ENCODE data around the gene CARHSP1. TPM values are rescaled to one million over a fixed set of nuclear protein-coding genes. Genes with fewer than 3 reads are reported as not detected.
"Not testable (repeated sequence)": the region's sequence is repeated elsewhere in the genome, so short reads cannot be mapped to it uniquely, and the experiment has no call there.

The CARHSP1 gene
- total RNA-seq, 1 donor from 2014 or later = 118 TPM

GRCh38 chr16:8816967-8817655 is 51.7 kb downstream of the CARHSP1 start:
- Histone ChIP-seq H3K4me1 (ENCODE audit: control insufficient read depth in 3 of 3, insufficient read depth in 3 of 3, low read length in 3 of 3) (no peaks in the 10 kb centered on the region), H3K27me3 (ENCODE audit: control insufficient read depth in 3 of 3, insufficient read depth in 3 of 3, low read length in 3 of 3) (no peaks in the 10 kb centered on the region), H3K4me3 (ENCODE audit: low read length in 3 of 3) (no peak overlapping the region), H3K36me3 (ENCODE audit: control insufficient read depth in 3 of 3, insufficient read depth in 3 of 3, low read length in 3 of 3) (peaks cover 40 to 56% (median 44%) of the 10 kb centered on the region in 3 donors), H3K9ac (ENCODE audit: low read depth in 1 of 3, low read length in 3 of 3) (no peak overlapping the region), H3K27ac (ENCODE audit: low read depth, low read length) (no peak overlapping the region), H3K9me3 (ENCODE audit: control insufficient read depth in 3 of 3, low read length in 3 of 3) (no peaks in the 10 kb centered on the region)

GRCh38 chr16:8814095-8814806 is 54.6 kb downstream of the CARHSP1 start:
- no peaks in the 10 kb centered on the region for H3K9me3 ChIP-seq (ENCODE audit: control insufficient read depth in 3 of 3, low read length in 3 of 3)
- H3K36me3 ChIP-seq (ENCODE audit: control insufficient read depth in 3 of 3, insufficient read depth in 3 of 3, low read length in 3 of 3) = peaks cover 43 to 60% (median 56%) of the 10 kb centered on the region in 3 donors
- H3K9ac ChIP-seq (ENCODE audit: low read depth in 1 of 3, low read length in 3 of 3) = no peak overlapping the region

GRCh38 chr16:8812162-8812843 is 56.5 kb downstream of the CARHSP1 start:
- H3K4me3 ChIP-seq (ENCODE audit: low read length in 3 of 3) = no peak overlapping the region
- no peak overlapping the region for H3K27ac ChIP-seq (ENCODE audit: low read depth, low read length)
- no peaks in the 10 kb centered on the region for H3K27me3 ChIP-seq (ENCODE audit: control insufficient read depth in 3 of 3, insufficient read depth in 3 of 3, low read length in 3 of 3)
- no peaks in the 10 kb centered on the region for H3K4me1 ChIP-seq (ENCODE audit: control insufficient read depth in 3 of 3, insufficient read depth in 3 of 3, low read length in 3 of 3)
- H3K9me3 ChIP-seq (ENCODE audit: control insufficient read depth in 3 of 3, low read length in 3 of 3) = no peaks in the 10 kb centered on the region
- H3K36me3 ChIP-seq (ENCODE audit: control insufficient read depth in 3 of 3, insufficient read depth in 3 of 3, low read length in 3 of 3) = peaks cover 48 to 66% (median 65%) of the 10 kb centered on the region in 3 donors
- H3K9ac ChIP-seq (ENCODE audit: low read depth in 1 of 3, low read length in 3 of 3) = no peak overlapping the region

More at GRCh38 chr16:8814095-8814806, 54.6 kb downstream of the CARHSP1 start:
- no peaks in the 10 kb centered on the region for H3K4me1 ChIP-seq (ENCODE audit: control insufficient read depth in 3 of 3, insufficient read depth in 3 of 3, low read length in 3 of 3)
- no peaks in the 10 kb centered on the region for H3K27me3 ChIP-seq (ENCODE audit: control insufficient read depth in 3 of 3, insufficient read depth in 3 of 3, low read length in 3 of 3)
- H3K4me3 ChIP-seq (ENCODE audit: low read length in 3 of 3) = no peak overlapping the region
- H3K27ac ChIP-seq (ENCODE audit: low read depth, low read length) = no peak overlapping the region

GRCh38 chr16:8808613-8809353 is 60.0 kb downstream of the CARHSP1 start:
- H3K27ac ChIP-seq (ENCODE audit: low read depth, low read length) = no peak overlapping the region
- peaks cover 43 to 69% (median 67%) of the 10 kb centered on the region in 3 donors for H3K36me3 ChIP-seq (ENCODE audit: control insufficient read depth in 3 of 3, insufficient read depth in 3 of 3, low read length in 3 of 3)
- no peak overlapping the region for H3K4me3 ChIP-seq (ENCODE audit: low read length in 3 of 3)
- H3K27me3 ChIP-seq (ENCODE audit: control insufficient read depth in 3 of 3, insufficient read depth in 3 of 3, low read length in 3 of 3) = no peaks in the 10 kb centered on the region
- no peaks in the 10 kb centered on the region for H3K9me3 ChIP-seq (ENCODE audit: control insufficient read depth in 3 of 3, low read length in 3 of 3)
- no peaks in the 10 kb centered on the region for H3K4me1 ChIP-seq (ENCODE audit: control insufficient read depth in 3 of 3, insufficient read depth in 3 of 3, low read length in 3 of 3)
- no peak overlapping the region for H3K9ac ChIP-seq (ENCODE audit: low read depth in 1 of 3, low read length in 3 of 3)

GRCh38 chr16:8808009-8808408 is 60.8 kb downstream of the CARHSP1 start:
- no peaks in the 10 kb centered on the region for H3K4me1 ChIP-seq (ENCODE audit: control insufficient read depth in 3 of 3, insufficient read depth in 3 of 3, low read length in 3 of 3)
- no peak overlapping the region for H3K9ac ChIP-seq (ENCODE audit: low read depth in 1 of 3, low read length in 3 of 3)
- peaks cover 40 to 65% (median 64%) of the 10 kb centered on the region in 3 donors for H3K36me3 ChIP-seq (ENCODE audit: control insufficient read depth in 3 of 3, insufficient read depth in 3 of 3, low read length in 3 of 3)
- H3K27ac ChIP-seq (ENCODE audit: low read depth, low read length) = no peak overlapping the region
- no peaks in the 10 kb centered on the region for H3K27me3 ChIP-seq (ENCODE audit: control insufficient read depth in 3 of 3, insufficient read depth in 3 of 3, low read length in 3 of 3)
- no peak overlapping the region for H3K4me3 ChIP-seq (ENCODE audit: low read length in 3 of 3)
- no peaks in the 10 kb centered on the region for H3K9me3 ChIP-seq (ENCODE audit: control insufficient read depth in 3 of 3, low read length in 3 of 3)

GRCh38 chr16:8807189-8807588 is 61.6 kb downstream of the CARHSP1 start:
- Histone ChIP-seq H3K27me3 (ENCODE audit: control insufficient read depth in 3 of 3, insufficient read depth in 3 of 3, low read length in 3 of 3) (no peaks in the 10 kb centered on the region), H3K9ac (ENCODE audit: low read depth in 1 of 3, low read length in 3 of 3) (no peak overlapping the region), H3K27ac (ENCODE audit: low read depth, low read length) (no peak overlapping the region), H3K36me3 (ENCODE audit: control insufficient read depth in 3 of 3, insufficient read depth in 3 of 3, low read length in 3 of 3) (peaks cover 41 to 64% (median 63%) of the 10 kb centered on the region in 3 donors), H3K4me1 (ENCODE audit: control insufficient read depth in 3 of 3, insufficient read depth in 3 of 3, low read length in 3 of 3) (no peaks in the 10 kb centered on the region), H3K9me3 (ENCODE audit: control insufficient read depth in 3 of 3, low read length in 3 of 3) (no peaks in the 10 kb centered on the region), H3K4me3 (ENCODE audit: low read length in 3 of 3) (no peak overlapping the region)

- peaks cover 38 to 62% (median 61%) of the 10 kb centered on the region in 3 donors for H3K36me3 ChIP-seq (ENCODE audit: control insufficient read depth in 3 of 3, insufficient read depth in 3 of 3, low read length in 3 of 3)
- H3K27ac ChIP-seq (ENCODE audit: low read depth, low read length) = no peak overlapping the region
- no peaks in the 10 kb centered on the region for H3K27me3 ChIP-seq (ENCODE audit: control insufficient read depth in 3 of 3, insufficient read depth in 3 of 3, low read length in 3 of 3)
- H3K4me3 ChIP-seq (ENCODE audit: low read length in 3 of 3) = no peak overlapping the region
- H3K4me1 ChIP-seq (ENCODE audit: control insufficient read depth in 3 of 3, insufficient read depth in 3 of 3, low read length in 3 of 3) = no peaks in the 10 kb centered on the region
- H3K9me3 ChIP-seq (ENCODE audit: control insufficient read depth in 3 of 3, low read length in 3 of 3) = no peaks in the 10 kb centered on the region
- no peak overlapping the region for H3K9ac ChIP-seq (ENCODE audit: low read depth in 1 of 3, low read length in 3 of 3)
Measured at GRCh38 chr16:8806272-8806983, 62.4 kb downstream of the CARHSP1 start.

- Histone ChIP-seq H3K4me1 (ENCODE audit: control insufficient read depth in 3 of 3, insufficient read depth in 3 of 3, low read length in 3 of 3) (peaks cover 0 to 4% (median 2%) of the 10 kb centered on the region in 3 donors), H3K36me3 (ENCODE audit: control insufficient read depth in 3 of 3, insufficient read depth in 3 of 3, low read length in 3 of 3) (peaks cover 30 to 53% (median 51%) of the 10 kb centered on the region in 3 donors), H3K27me3 (ENCODE audit: control insufficient read depth in 3 of 3, insufficient read depth in 3 of 3, low read length in 3 of 3) (no peaks in the 10 kb centered on the region), H3K4me3 (ENCODE audit: low read length in 3 of 3) (no peak overlapping the region), H3K27ac (ENCODE audit: low read depth, low read length) (no peak overlapping the region), H3K9ac (ENCODE audit: low read depth in 1 of 3, low read length in 3 of 3) (no peak overlapping the region), H3K9me3 (ENCODE audit: control insufficient read depth in 3 of 3, low read length in 3 of 3) (no peaks in the 10 kb centered on the region)
Measured at GRCh38 chr16:8804313-8804712, 64.5 kb downstream of the CARHSP1 start.

- H3K9ac ChIP-seq (ENCODE audit: low read depth in 1 of 3, low read length in 3 of 3); H3K27me3 ChIP-seq (ENCODE audit: control insufficient read depth in 3 of 3, insufficient read depth in 3 of 3, low read length in 3 of 3); H3K4me1 ChIP-seq (ENCODE audit: control insufficient read depth in 3 of 3, insufficient read depth in 3 of 3, low read length in 3 of 3); H3K9me3 ChIP-seq (ENCODE audit: control insufficient read depth in 3 of 3, low read length in 3 of 3); H3K27ac ChIP-seq (ENCODE audit: low read depth, low read length); H3K4me3 ChIP-seq (ENCODE audit: low read length in 3 of 3): not testable (repeated sequence)
- peaks cover 30 to 49% (median 46%) of the 10 kb centered on the region in 3 donors for H3K36me3 ChIP-seq (ENCODE audit: control insufficient read depth in 3 of 3, insufficient read depth in 3 of 3, low read length in 3 of 3)
Measured at GRCh38 chr16:8803733-8804132, 65.1 kb downstream of the CARHSP1 start.
